ENCODE data around the gene STAT4.

The STAT4 gene

GRCh38 chr2:191045141-191045540 is 105.7 kb downstream of the STAT4 start:
- intact Hi-C loops (cut with micrococcal nuclease), result no loop called here
- H3K4me1 Mint-ChIP-seq (ENCODE audit: low read depth), result peaks cover 5% of the 10 kb centered on the region
- H3K27me3 Mint-ChIP-seq, result peaks cover 1% of the 10 kb centered on the region
- no peak overlapping the region for H3K4me3 Mint-ChIP-seq
- H3K36me3 Mint-ChIP-seq (ENCODE audit: low read depth), result no peaks in the 10 kb centered on the region
- H3K9me3 Mint-ChIP-seq, result no peaks in the 10 kb centered on the region
- no peak overlapping the region for H3K27ac Mint-ChIP-seq

- H3K9me3 Mint-ChIP-seq, result no peaks in the 10 kb centered on the region
- H3K4me3 Mint-ChIP-seq, result no peak overlapping the region
- intact Hi-C loops (cut with micrococcal nuclease), result no loop called here
- no peak overlapping the region for H3K27ac Mint-ChIP-seq
- H3K36me3 Mint-ChIP-seq (ENCODE audit: low read depth), result no peaks in the 10 kb centered on the region
- peaks cover 13% of the 10 kb centered on the region for H3K4me1 Mint-ChIP-seq (ENCODE audit: low read depth)
- peaks cover 1% of the 10 kb centered on the region for H3K27me3 Mint-ChIP-seq
Observed at GRCh38 chr2:191043438-191043837, 107.4 kb downstream of the STAT4 start.

GRCh38 chr2:191041418-191042161 is 109.2 kb downstream of the STAT4 start:
- no peaks in the 10 kb centered on the region for H3K9me3 Mint-ChIP-seq
- H3K27me3 Mint-ChIP-seq, result peaks cover 1% of the 10 kb centered on the region
- intact Hi-C loops (cut with micrococcal nuclease), result no loop called here
- no peak overlapping the region for H3K4me3 Mint-ChIP-seq
- H3K36me3 Mint-ChIP-seq (ENCODE audit: low read depth), result no peaks in the 10 kb centered on the region
- H3K27ac Mint-ChIP-seq, result no peak overlapping the region
- H3K4me1 Mint-ChIP-seq (ENCODE audit: low read depth), result peaks cover 25% of the 10 kb centered on the region

GRCh38 chr2:191039616-191040015 is 111.2 kb downstream of the STAT4 start:
- peaks cover 1% of the 10 kb centered on the region for H3K27me3 Mint-ChIP-seq
- H3K9me3 Mint-ChIP-seq, result no peaks in the 10 kb centered on the region
- no peaks in the 10 kb centered on the region for H3K36me3 Mint-ChIP-seq (ENCODE audit: low read depth)
- H3K4me3 Mint-ChIP-seq, result no peak overlapping the region
- peaks cover 30% of the 10 kb centered on the region for H3K4me1 Mint-ChIP-seq (ENCODE audit: low read depth)
- intact Hi-C loops (cut with micrococcal nuclease), result no loop called here
- no peak overlapping the region for H3K27ac Mint-ChIP-seq

GRCh38 chr2:191038741-191039140 is 112.1 kb downstream of the STAT4 start:
- intact Hi-C loops (cut with micrococcal nuclease), result no loop called here
- Mint-ChIP-seq H3K27me3 (no peaks in the 10 kb centered on the region), H3K27ac (no peak overlapping the region), H3K36me3 (ENCODE audit: low read depth) (no peaks in the 10 kb centered on the region), H3K9me3 (no peaks in the 10 kb centered on the region), H3K4me1 (ENCODE audit: low read depth) (peaks cover 30% of the 10 kb centered on the region), H3K4me3 (no peak overlapping the region)

- no peaks in the 10 kb centered on the region for H3K36me3 Mint-ChIP-seq (ENCODE audit: low read depth)
- H3K27me3 Mint-ChIP-seq, result no peaks in the 10 kb centered on the region
- H3K9me3 Mint-ChIP-seq, result no peaks in the 10 kb centered on the region
- intact Hi-C loops (cut with micrococcal nuclease), result no loop called here
- no peak overlapping the region for H3K27ac Mint-ChIP-seq
- no peak overlapping the region for H3K4me3 Mint-ChIP-seq
- peaks cover 31% of the 10 kb centered on the region for H3K4me1 Mint-ChIP-seq (ENCODE audit: low read depth)
Observed at GRCh38 chr2:191038241-191038725, 112.5 kb downstream of the STAT4 start.

- Mint-ChIP-seq H3K36me3 (ENCODE audit: low read depth) (no peaks in the 10 kb centered on the region), H3K4me3 (no peak overlapping the region), H3K27ac (no peak overlapping the region), H3K27me3 (no peaks in the 10 kb centered on the region), H3K4me1 (ENCODE audit: low read depth) (peaks cover 40% of the 10 kb centered on the region), H3K9me3 (no peaks in the 10 kb centered on the region)
- intact Hi-C loops (cut with micrococcal nuclease), result no loop called here
Observed at GRCh38 chr2:191037351-191037750, 113.4 kb downstream of the STAT4 start.

- H3K27ac Mint-ChIP-seq, result no peak overlapping the region
Observed at GRCh38 chr2:191036363-191036762, 114.4 kb downstream of the STAT4 start.

GRCh38 chr2:191032588-191033429 is 118.0 kb downstream of the STAT4 start:
- peaks cover 54% of the 10 kb centered on the region for H3K4me1 Mint-ChIP-seq (ENCODE audit: low read depth)
- intact Hi-C loops (cut with micrococcal nuclease), result loop anchor here (5.0 kb wide), 1 partner anchor 251 kb away; no protein-coding TSS in a partner anchor
- H3K4me3 Mint-ChIP-seq, result peak overlapping the region; percentile 37
- H3K27me3 Mint-ChIP-seq, result no peaks in the 10 kb centered on the region
- peak overlapping the region; percentile 77 for H3K27ac Mint-ChIP-seq
- H3K9me3 Mint-ChIP-seq, result no peaks in the 10 kb centered on the region
- H3K36me3 Mint-ChIP-seq (ENCODE audit: low read depth), result no peaks in the 10 kb centered on the region

More at GRCh38 chr2:191036363-191036762, 114.4 kb downstream of the STAT4 start:
- Mint-ChIP-seq H3K36me3 (ENCODE audit: low read depth) (no peaks in the 10 kb centered on the region), H3K9me3 (no peaks in the 10 kb centered on the region), H3K27me3 (no peaks in the 10 kb centered on the region), H3K4me3 (no peak overlapping the region), H3K4me1 (ENCODE audit: low read depth) (peaks cover 43% of the 10 kb centered on the region)
- intact Hi-C loops (cut with micrococcal nuclease), result no loop called here

GRCh38 chr2:191031256-191031655 is 119.5 kb downstream of the STAT4 start:
- H3K27me3 Mint-ChIP-seq, result no peaks in the 10 kb centered on the region
- intact Hi-C loops (cut with micrococcal nuclease), result loop anchor here (5.0 kb wide), 1 partner anchor 249 kb away; no protein-coding TSS in a partner anchor
- H3K9me3 Mint-ChIP-seq, result no peaks in the 10 kb centered on the region
- no peaks in the 10 kb centered on the region for H3K36me3 Mint-ChIP-seq (ENCODE audit: low read depth)
- peaks cover 49% of the 10 kb centered on the region for H3K4me1 Mint-ChIP-seq (ENCODE audit: low read depth)
- H3K4me3 Mint-ChIP-seq, result no peak overlapping the region
- H3K27ac Mint-ChIP-seq, result no peak overlapping the region

GRCh38 chr2:191030521-191031154 is 120.2 kb downstream of the STAT4 start:
- peaks cover 53% of the 10 kb centered on the region for H3K4me1 Mint-ChIP-seq (ENCODE audit: low read depth)

GRCh38 chr2:191029280-191029950 is 121.4 kb downstream of the STAT4 start:
- H3K9me3 Mint-ChIP-seq, result no peaks in the 10 kb centered on the region
- H3K27me3 Mint-ChIP-seq, result no peaks in the 10 kb centered on the region
- peaks cover 64% of the 10 kb centered on the region for H3K4me1 Mint-ChIP-seq (ENCODE audit: low read depth)
- no peak overlapping the region for H3K27ac Mint-ChIP-seq
- H3K4me3 Mint-ChIP-seq, result no peak overlapping the region
- H3K36me3 Mint-ChIP-seq (ENCODE audit: low read depth), result no peaks in the 10 kb centered on the region
- intact Hi-C loops (cut with micrococcal nuclease), result loop anchor here (10.0 kb wide), 1 partner anchor 645 kb away; the partner anchor contains the start of gene NABP1

More at GRCh38 chr2:191030521-191031154, 120.2 kb downstream of the STAT4 start:
- no peak overlapping the region for H3K27ac Mint-ChIP-seq
- H3K36me3 Mint-ChIP-seq (ENCODE audit: low read depth), result no peaks in the 10 kb centered on the region
- intact Hi-C loops (cut with micrococcal nuclease), result loop anchor here (5.0 kb wide), 1 partner anchor 248 kb away; no protein-coding TSS in a partner anchor
- no peak overlapping the region for H3K4me3 Mint-ChIP-seq
- H3K27me3 Mint-ChIP-seq, result no peaks in the 10 kb centered on the region
- no peaks in the 10 kb centered on the region for H3K9me3 Mint-ChIP-seq

GRCh38 chr2:191026377-191026776 is 124.4 kb downstream of the STAT4 start:
- Mint-ChIP-seq H3K9me3 (no peaks in the 10 kb centered on the region), H3K4me1 (ENCODE audit: low read depth) (peaks cover 46% of the 10 kb centered on the region), H3K27ac (no peak overlapping the region), H3K27me3 (no peaks in the 10 kb centered on the region), H3K4me3 (no peak overlapping the region), H3K36me3 (ENCODE audit: low read depth) (no peaks in the 10 kb centered on the region)
- intact Hi-C loops (cut with micrococcal nuclease), result loop anchor here (10.0 kb wide), 1 partner anchor 648 kb away; the partner anchor contains the start of gene NABP1

Measured in dendritic cell treated with granulocyte-macrophage colony-stimulating factor and Interleukin-4, amounts not matched to agents 40 ng/mL and 50 ng/mL, for 4 days (primary cell).